ENCODE data around the gene LHFPL4.
"Not testable (repeated sequence)": the region's sequence is repeated elsewhere in the genome, so short reads cannot be mapped to it uniquely, and the experiment has no call there.

The LHFPL4 gene

GRCh38 chr3:9553021-9553947 lies at the start of gene LHFPL4:
TSS of gene LHFPL4 (minus strand) at chr3:9553822. CDS start at chr3:9552679, 1,143 bp downstream.
- Histone ChIP-seq H3K27me3 (ENCODE audit: insufficient read depth, low read depth, severe bottlenecking) (no peaks in the 10 kb centered on the region), H3K36me3 (peaks cover 35% of the 10 kb centered on the region), H3K9me3 (ENCODE audit: severe bottlenecking) (no peaks in the 10 kb centered on the region), H3K27ac (peak within 1 kb of the TSS; percentile 85), H3K4me3 (ENCODE audit: low read depth, low read length) (peak within 1 kb of the TSS; percentile 62)
- DNase-seq = peak; percentile 29
- no peak for TF ChIP-seq CTCF (IDR thresholded peaks at IDR 0.05; ENCODE audit: low read depth, low read length)

GRCh38 chr3:9602620-9603019 lies 49.0 kb upstream of the LHFPL4 start:
- TF ChIP-seq CTCF (IDR thresholded peaks at IDR 0.05; ENCODE audit: low read depth, low read length) = no peak
- Histone ChIP-seq H3K27me3 (ENCODE audit: insufficient read depth, low read depth, severe bottlenecking) (no peaks in the 10 kb centered on the region), H3K27ac (no peak overlapping the region), H3K4me3 (ENCODE audit: low read depth, low read length) (no peak overlapping the region), H3K36me3 (no peaks in the 10 kb centered on the region), H3K9me3 (ENCODE audit: severe bottlenecking) (peaks cover 3% of the 10 kb centered on the region)
- no peak for DNase-seq

- not testable (repeated sequence) for DNase-seq; H3K4me3 ChIP-seq (ENCODE audit: low read depth, low read length); H3K9me3 ChIP-seq (ENCODE audit: severe bottlenecking); H3K27me3 ChIP-seq (ENCODE audit: insufficient read depth, low read depth, severe bottlenecking); H3K27ac ChIP-seq; H3K36me3 ChIP-seq
Measured at GRCh38 chr3:9601006-9601581, 47.5 kb upstream of the LHFPL4 start.

GRCh38 chr3:9600597-9600996 lies 47.0 kb upstream of the LHFPL4 start:
- Histone ChIP-seq H3K27me3 (ENCODE audit: insufficient read depth, low read depth, severe bottlenecking) (no peaks in the 10 kb centered on the region), H3K36me3 (no peaks in the 10 kb centered on the region), H3K9me3 (ENCODE audit: severe bottlenecking) (peaks cover 3% of the 10 kb centered on the region), H3K27ac (no peak overlapping the region), H3K4me3 (ENCODE audit: low read depth, low read length) (no peak overlapping the region)
- no peak for DNase-seq
- TF ChIP-seq CTCF (IDR thresholded peaks at IDR 0.05; ENCODE audit: low read depth, low read length) = no peak

DNA sequence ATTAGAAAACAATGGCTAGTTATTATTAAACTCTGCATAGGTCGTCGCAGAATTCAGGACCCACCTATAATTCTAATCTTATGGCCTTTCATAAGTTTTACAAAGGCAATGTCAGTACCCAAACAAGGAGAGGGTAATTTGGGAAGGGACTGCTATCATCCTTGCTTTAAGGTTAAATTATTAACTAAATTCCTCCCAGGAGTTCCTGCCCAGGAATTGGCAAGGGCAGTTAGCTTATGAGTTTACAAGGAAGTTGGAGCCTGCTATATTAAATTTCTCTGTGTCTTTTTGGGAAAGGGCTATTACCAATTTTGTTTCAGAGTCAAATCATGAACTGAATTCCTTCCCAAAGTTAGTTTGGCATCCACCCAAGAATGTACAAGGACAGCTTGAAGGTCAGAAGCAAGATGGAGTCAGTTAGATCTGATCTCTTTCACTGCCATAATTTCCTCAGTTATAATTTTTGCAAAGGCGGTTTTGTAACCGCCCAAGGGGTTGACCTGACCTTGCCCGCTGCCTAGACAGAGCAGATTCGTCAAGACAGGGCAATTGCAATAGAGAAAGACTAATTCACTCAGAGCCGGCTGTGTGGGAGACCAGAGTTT lies 45.3 kb upstream of the LHFPL4 start:
- TF ChIP-seq CTCF (IDR thresholded peaks at IDR 0.05; ENCODE audit: low read depth, low read length) = no peak

DNA sequence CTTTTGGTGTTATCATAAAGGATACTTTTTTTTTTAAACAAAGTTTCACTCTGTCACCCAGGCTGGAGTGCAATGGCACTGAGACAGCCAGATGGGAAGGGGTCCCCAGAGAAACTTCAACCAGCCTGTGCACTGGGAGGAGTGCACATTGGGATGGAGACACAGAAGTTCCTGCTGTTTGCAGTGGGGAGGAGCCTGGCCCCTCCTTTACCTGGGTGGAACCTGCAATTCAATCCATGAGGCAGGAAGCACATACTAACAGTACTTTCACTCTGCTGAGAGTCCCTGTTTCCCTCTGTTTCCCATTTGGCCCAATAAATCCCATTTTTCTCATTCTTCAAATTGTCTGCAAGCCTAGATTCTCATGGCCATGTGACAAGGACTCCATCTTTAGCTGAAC lies 42.3 kb upstream of the LHFPL4 start:
- H3K4me3 ChIP-seq (ENCODE audit: low read depth, low read length) = no peak overlapping the region
- no peaks in the 10 kb centered on the region for H3K36me3 ChIP-seq
- no peaks in the 10 kb centered on the region for H3K9me3 ChIP-seq (ENCODE audit: severe bottlenecking)
- DNase-seq = no peak
- no peaks in the 10 kb centered on the region for H3K27me3 ChIP-seq (ENCODE audit: insufficient read depth, low read depth, severe bottlenecking)
- H3K27ac ChIP-seq = no peak overlapping the region
- no peak for TF ChIP-seq CTCF (IDR thresholded peaks at IDR 0.05; ENCODE audit: low read depth, low read length)

More for the DNA sequence above, 45.3 kb upstream of the LHFPL4 start:
- Histone ChIP-seq H3K27me3 (ENCODE audit: insufficient read depth, low read depth, severe bottlenecking) (no peaks in the 10 kb centered on the region), H3K9me3 (ENCODE audit: severe bottlenecking) (no peaks in the 10 kb centered on the region), H3K36me3 (no peaks in the 10 kb centered on the region), H3K4me3 (ENCODE audit: low read depth, low read length) (no peak overlapping the region), H3K27ac (no peak overlapping the region)
- DNase-seq = no peak

DNA sequence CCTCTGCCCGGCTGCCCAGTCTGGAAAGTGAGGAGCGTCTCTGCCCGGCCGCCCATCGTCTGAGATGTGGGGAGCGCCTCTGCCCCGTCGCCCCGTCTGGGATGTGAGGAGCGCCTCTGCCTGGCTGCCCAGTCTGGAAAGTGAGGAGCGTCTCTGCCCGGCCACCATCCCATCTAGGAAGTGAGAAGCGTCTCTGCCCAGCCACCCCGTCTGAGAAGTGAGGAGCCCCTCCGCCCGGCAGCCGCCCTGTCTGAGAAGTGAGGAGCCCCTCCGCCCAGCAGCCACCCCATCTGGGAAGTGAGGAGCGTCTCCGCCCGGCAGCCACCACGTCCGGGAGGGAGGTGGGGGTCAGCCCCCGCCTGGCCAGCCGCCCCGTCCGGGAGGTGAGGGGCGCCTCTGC lies 38.2 kb upstream of the LHFPL4 start:
- not testable (repeated sequence) for H3K4me3 ChIP-seq (ENCODE audit: low read depth, low read length); H3K9me3 ChIP-seq (ENCODE audit: severe bottlenecking); H3K27me3 ChIP-seq (ENCODE audit: insufficient read depth, low read depth, severe bottlenecking); H3K27ac ChIP-seq; DNase-seq; H3K36me3 ChIP-seq

Data from WERI-Rb-1 (cell line).